Measurements from ENCODE around the gene VIPAS39.

Gene VIPAS39

GRCh38 chr14:77400216-77400615, 57.2 kb downstream of the VIPAS39 start:
- DNase-seq = no peak

- no peak for DNase-seq
These were observed 67.2 kb downstream of the VIPAS39 start for GRCh38 chr14:77390188-77390587.

GRCh38 chr14:77378701-77379100, 78.7 kb downstream of the VIPAS39 start:
- no peak for DNase-seq

- DNase-seq = no peak
These were observed 79.9 kb downstream of the VIPAS39 start for GRCh38 chr14:77377502-77377844.

GRCh38 chr14:77376771-77377501, 80.5 kb downstream of the VIPAS39 start, which contains the start of the genes SAMD15 and TMED8:
Gene SAMD15, plus strand, starts transcription at chr14:77377379. Its CDS starts 40 bp downstream, at chr14:77377419.
Gene TMED8, minus strand, starts transcription at chr14:77377094. Its CDS starts 41 bp downstream, at chr14:77377053.
- peak; percentile 71 for DNase-seq
